Spleen (tissue), 13 donors: ENCODE data around the gene USP10. TPM values are rescaled to one million over a fixed set of nuclear protein-coding genes. Genes with fewer than 3 reads are reported as not detected.
A peak's percentile ranks its signal among the peaks of the same experiment; 100 is the strongest.

Source experiments
- DNase-seq: peaks from one replicate; pipeline ENCODE4 v3.0.0-alpha.2; 2020
- H3K27ac ChIP-seq, 8 donors: fragments of 200-600 bp; sonication (generic) in 7 of 8; 1 replicate in 4 of 8; 2 replicates in 4 of 8; pipeline versions ENCODE4 v1.5.0 to v1.8.0; 2016 to 2021; ENCODE audit warnings: inconsistent platforms in 4 of 8, mild to moderate bottlenecking in 4 of 8, moderate library complexity in 1 of 8
- H3K27me3 ChIP-seq, 7 donors: fragments of 200-600 bp; sonication (generic) in 6 of 7; replicated peaks in 1 of 7; 1 replicate in 4 of 7; 2 replicates in 3 of 7; pipeline versions ENCODE4 v1.5.0 to v1.8.0; 2016 to 2021; ENCODE audit warnings: inconsistent platforms in 3 of 7, mild to moderate bottlenecking in 1 of 7
- H3K36me3 ChIP-seq, 6 donors: fragments of 200-600 bp; sonication (generic) in 5 of 6; 1 replicate in 4 of 6; 2 replicates in 2 of 6; pipeline versions ENCODE4 v1.5.0 to v1.8.0; 2016 to 2021; ENCODE audit warnings: inconsistent platforms in 2 of 6
- H3K4me1 ChIP-seq, 6 donors: fragments of 200-600 bp; sonication (generic) in 5 of 6; 1 replicate in 3 of 6; 2 replicates in 3 of 6; pipeline versions ENCODE4 v1.5.0 to v1.8.0; 2016 to 2021; ENCODE audit warnings: inconsistent platforms in 3 of 6
- H3K4me3 ChIP-seq, 8 donors: fragments of 200-600 bp; sonication (generic) in 7 of 8; 1 replicate in 4 of 8; 2 replicates in 4 of 8; pipeline versions ENCODE4 v1.5.0 to v1.8.0; 2016 to 2021; ENCODE audit warnings: inconsistent platforms in 4 of 8, mild to moderate bottlenecking in 4 of 8, moderate library complexity in 2 of 8
- H3K9me3 ChIP-seq, 8 donors: fragments of 200-600 bp; sonication (generic) in 7 of 8; 1 replicate in 4 of 8; 2 replicates in 4 of 8; pipeline versions ENCODE4 v1.5.0 to v1.8.0; 2016 to 2021; ENCODE audit warnings: inconsistent platforms in 4 of 8
- CTCF ChIP-seq, 11 experiments: fragments of 200-600 bp in 7 of 11; fragments of 450-650 bp in 4 of 11; sonication (generic) in 4 of 11; IDR thresholded peaks in 8 of 11; conservative IDR thresholded peaks in 3 of 11; 1 replicate in 7 of 11; 2 replicates in 4 of 11; pipeline versions ENCODE4 v1.4.0 to v1.8.0; 2016 to 2021; ENCODE audit warnings: antibody characterized with exemption in 11 of 11, inconsistent platforms in 4 of 11, mild to moderate bottlenecking in 1 of 11
- POLR2A ChIP-seq, 3 donors: fragments of 450-650 bp; IDR thresholded peaks; one replicate each; pipeline ENCODE4 v1.5.1; 2017; ENCODE audit warnings: antibody characterized with exemption in 3 of 3, mild to moderate bottlenecking in 1 of 3
- POLR2AphosphoS5 ChIP-seq, 3 donors: sonication (generic); formaldehyde crosslinking; IDR thresholded peaks; one replicate each; pipeline ENCODE4 v1.5.1; 2017; ENCODE audit warnings: antibody characterized with exemption in 3 of 3
- WGBS, 5 donors: extraction: QIAGEN DNeasy Blood & Tissue Kit in 3 of 5; methylation state at CpG; one replicate each; pipeline versions ENCODE4 v1.1.5 to v1.1.7; 2013 to 2018; 5-methylcytosine and 5-hydroxymethylcytosine counted together
- intact Hi-C: fragments of 100-400 bp; cut with DNase I; formaldehyde crosslinking; loops from one replicate; pipeline ENCODE4 v1.15.0; 2023; ENCODE audit warnings: low total_unique reads
- long read RNA-seq, 2 donors: transcript quantifications; one replicate each; lab custom pipeline, GENCODE V29; 2026
- polyA plus RNA-seq, 3 donors: library from polyadenylated mRNA; stranded (reverse); fragments of 200-250 nt; gene quantifications; one replicate each; pipeline ENCODE4 v1.2.1, GENCODE V29; 2013
- total RNA-seq, 7 donors: library from RNA; depleted of rRNA in 3 of 7; stranded (reverse); fragments of >200 nt in 3 of 7; fragmentation: NEBNext Ultra II Directional in 4 of 7; extraction: Animal tissue kit (Norgen Biotek cat#: 25700) in 4 of 7; gene quantifications; one replicate each; pipeline versions ENCODE4 v1.1.0 to v1.2.1, GENCODE V29; 2016 to 2021
- donor health status: healthy with polysubstance abuse.
- donor health status: DM: no; HTN: no; CAD: no; lungs with moderate emphysema.
- donor health status: DM: no; HTN: no; CAD: no.
- donor health status: Bipolar disorder and iron deficiency.
- donor health status: healthy.
- donor health status: DM: no; HTN: no; CAD: no.
- donor health status: DM: yes; HTN: yes; CAD: no.

Gene USP10
- total RNA-seq (100 to 1,000 TPM in 1 of 7 donors, 10 to 100 TPM in 6; 76.7 to 105 (median 87.7) TPM), polyA plus RNA-seq (10 to 100 TPM; 28.1 to 36.5 (median 36.3) TPM)
- long read RNA-seq, donor 1, transcript USP10-201 (14 exons, 3,009 nt) = major isoform, 11 of 40 reads
- long read RNA-seq, donor 1, partial matches to known transcripts = 25 of 40 reads
- long read RNA-seq, donor 1, other reads (novel, unspliced or antisense) = 0 of 40 reads
- long read RNA-seq, donor 2, transcript USP10-201 (14 exons, 3,009 nt) = major isoform, 9 of 17 reads
- long read RNA-seq, donor 2, partial matches to known transcripts = 7 of 17 reads
- long read RNA-seq, donor 2, other reads (novel, unspliced or antisense) = 0 of 17 reads

- WGBS, 5 donors = 0 to 1% (median 1%) methylated on average over 8 to 97 of the region's 97 CpGs
- peak within 1 kb of the TSS; percentile 86 to 96 (median 91) for H3K27ac ChIP-seq
- intact Hi-C loops = no loop called here
Measured at GRCh38 chr16:84699712-84700445, at the start of gene USP10. USP10 (plus strand) TSS chr16:84700000; CDS start chr16:84700091, 91 bp downstream.

GRCh38 chr16:84650062-84650991, 49.5 kb upstream of the USP10 start:
- peaks cover 13 to 81% (median 34%) of the 10 kb centered on the region in 6 donors for H3K4me1 ChIP-seq
- peaks cover 0 to 50% (median 44%) of the 10 kb centered on the region in 6 donors for H3K36me3 ChIP-seq
- 88 to 96% (median 90%) methylated on average over 20 of the region's 20 CpGs for WGBS, 5 donors
- no peaks in the 10 kb centered on the region for H3K27me3 ChIP-seq
- H3K9me3 ChIP-seq = no peaks in the 10 kb centered on the region
- DNase-seq = no peak
- peak overlapping the region in 1 of 8 donors; percentile 96 for H3K27ac ChIP-seq
- H3K4me3 ChIP-seq = peak overlapping the region in 1 of 8 donors; percentile 85
- intact Hi-C loops = no loop called here
- TF ChIP-seq CTCF (IDR thresholded peaks at IDR 0.05 in 8 of 11, conservative IDR thresholded peaks at IDR 0.05 in 3 of 11) (no peak), POLR2AphosphoS5 (IDR thresholded peaks at IDR 0.05) (no peak), POLR2A (IDR thresholded peaks at IDR 0.05) (no peak)

More at GRCh38 chr16:84699712-84700445, at the start of gene USP10:
- Histone ChIP-seq H3K4me1 (peaks cover 23 to 57% (median 49%) of the 10 kb centered on the region in 6 donors), H3K4me3 (peak within 1 kb of the TSS; percentile 81 to 99 (median 93)), H3K9me3 (no peaks in the 10 kb centered on the region), H3K27me3 (no peaks in the 10 kb centered on the region), H3K36me3 (peaks cover 0 to 4% (median 0%) of the 10 kb centered on the region in 6 donors)
- DNase-seq = peak; percentile 95
- peak; percentile 76 to 86 (median 81) for TF ChIP-seq POLR2AphosphoS5 (IDR thresholded peaks at IDR 0.05)
- no peak for TF ChIP-seq CTCF (IDR thresholded peaks at IDR 0.05 in 8 of 11, conservative IDR thresholded peaks at IDR 0.05 in 3 of 11)
- no peak for TF ChIP-seq POLR2A (IDR thresholded peaks at IDR 0.05)

- Histone ChIP-seq H3K36me3 (peaks cover 7 to 63% (median 54%) of the 10 kb centered on the region in 6 donors), H3K4me1 (peaks cover 23 to 94% (median 51%) of the 10 kb centered on the region in 6 donors), H3K27me3 (no peaks in the 10 kb centered on the region), H3K9me3 (no peaks in the 10 kb centered on the region), H3K27ac (no peak overlapping the region), H3K4me3 (no peak overlapping the region)
- WGBS, 5 donors = 60 to 79% (median 64%) methylated on average over 7 of the region's 7 CpGs
- intact Hi-C loops = no loop called here
- no peak for TF ChIP-seq POLR2AphosphoS5 (IDR thresholded peaks at IDR 0.05)
- DNase-seq = no peak
Measured at GRCh38 chr16:84652566-84652965, 47.2 kb upstream of the USP10 start.

- no peak overlapping the region for H3K4me3 ChIP-seq
- no peak overlapping the region for H3K27ac ChIP-seq
- 83 to 94% (median 88%) methylated on average over 3 of the region's 3 CpGs for WGBS, 5 donors
- no peaks in the 10 kb centered on the region for H3K27me3 ChIP-seq
- peaks cover 18 to 95% (median 41%) of the 10 kb centered on the region in 6 donors for H3K4me1 ChIP-seq
- H3K36me3 ChIP-seq = peaks cover 7 to 80% (median 70%) of the 10 kb centered on the region in 6 donors
- TF ChIP-seq POLR2A (IDR thresholded peaks at IDR 0.05) (no peak), POLR2AphosphoS5 (IDR thresholded peaks at IDR 0.05) (no peak), CTCF (IDR thresholded peaks at IDR 0.05 in 8 of 11, conservative IDR thresholded peaks at IDR 0.05 in 3 of 11) (no peak)
- no peak for DNase-seq
- intact Hi-C loops = no loop called here
- H3K9me3 ChIP-seq = no peaks in the 10 kb centered on the region
Measured at GRCh38 chr16:84654238-84654637, 45.6 kb upstream of the USP10 start.
